Transverse colon (tissue), 3 donors: ENCODE results near the gene COMMD8.

Experiments
- POLR2A ChIP-seq: fragments of 450-650 bp; IDR thresholded peaks from one replicate; pipeline ENCODE4 v1.6.1; 2016; ENCODE audit warnings: antibody characterized with exemption, mild to moderate bottlenecking, moderate library complexity
- TF ChIP-seq, protein P1 (sequence below), 5 experiments: fragments of 200-600 bp in 3 of 5; fragments of 450-650 bp in 2 of 5; sonication (generic) in 3 of 5; IDR thresholded peaks; 1 replicate in 2 of 5; 2 replicates in 3 of 5; pipeline ENCODE4 v1.5.1; 2016 to 2017; ENCODE audit warnings: antibody characterized with exemption in 5 of 5, inconsistent platforms in 3 of 5, mild to moderate bottlenecking in 2 of 5, moderate library complexity in 1 of 5

DNA sequence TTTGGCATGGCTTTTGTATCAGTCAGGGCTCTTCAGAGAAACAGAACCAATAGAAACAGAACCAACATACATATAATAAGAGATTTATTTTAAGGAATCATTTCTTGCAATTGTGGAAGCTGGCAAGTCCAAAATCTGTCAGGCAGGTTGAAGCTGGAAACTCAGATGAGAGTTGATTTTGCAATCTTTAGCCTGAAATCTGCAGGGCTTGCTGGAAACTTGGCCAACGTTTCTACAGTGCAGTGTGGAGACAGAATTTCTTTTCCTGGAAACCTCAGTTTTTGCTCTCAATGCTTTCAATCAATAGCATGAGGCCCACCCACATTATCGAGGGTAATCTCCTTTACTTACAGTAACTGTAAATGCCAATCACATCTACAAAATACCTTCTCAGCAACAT lies 45.4 kb downstream of the COMMD8 start:
- no peak for TF ChIP-seq POLR2A
- TF ChIP-seq, protein P1, sequence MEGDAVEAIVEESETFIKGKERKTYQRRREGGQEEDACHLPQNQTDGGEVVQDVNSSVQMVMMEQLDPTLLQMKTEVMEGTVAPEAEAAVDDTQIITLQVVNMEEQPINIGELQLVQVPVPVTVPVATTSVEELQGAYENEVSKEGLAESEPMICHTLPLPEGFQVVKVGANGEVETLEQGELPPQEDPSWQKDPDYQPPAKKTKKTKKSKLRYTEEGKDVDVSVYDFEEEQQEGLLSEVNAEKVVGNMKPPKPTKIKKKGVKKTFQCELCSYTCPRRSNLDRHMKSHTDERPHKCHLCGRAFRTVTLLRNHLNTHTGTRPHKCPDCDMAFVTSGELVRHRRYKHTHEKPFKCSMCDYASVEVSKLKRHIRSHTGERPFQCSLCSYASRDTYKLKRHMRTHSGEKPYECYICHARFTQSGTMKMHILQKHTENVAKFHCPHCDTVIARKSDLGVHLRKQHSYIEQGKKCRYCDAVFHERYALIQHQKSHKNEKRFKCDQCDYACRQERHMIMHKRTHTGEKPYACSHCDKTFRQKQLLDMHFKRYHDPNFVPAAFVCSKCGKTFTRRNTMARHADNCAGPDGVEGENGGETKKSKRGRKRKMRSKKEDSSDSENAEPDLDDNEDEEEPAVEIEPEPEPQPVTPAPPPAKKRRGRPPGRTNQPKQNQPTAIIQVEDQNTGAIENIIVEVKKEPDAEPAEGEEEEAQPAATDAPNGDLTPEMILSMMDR (IDR thresholded peaks at IDR 0.05) = no peak
